ENCODE data around the gene MTX2.

The MTX2 gene

DNA sequence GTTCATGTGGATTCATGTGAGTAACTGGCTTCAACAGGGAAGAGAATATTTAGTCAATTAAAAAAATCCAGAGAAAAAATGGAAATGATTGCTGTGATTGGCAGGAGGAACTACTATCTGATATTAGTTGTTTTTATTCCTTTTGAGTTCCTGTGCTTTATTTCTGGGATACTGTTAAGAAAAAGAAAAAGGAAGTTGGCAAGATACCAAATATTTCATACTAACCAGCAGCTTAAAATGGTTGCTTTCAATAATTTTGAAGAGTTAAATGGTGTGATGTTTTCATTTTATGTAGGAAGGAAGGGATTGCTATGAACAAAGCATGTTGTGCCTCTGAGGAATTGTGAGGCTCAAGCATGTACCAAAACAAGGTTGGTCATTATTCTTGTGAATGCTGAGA is 8.1 kb upstream of the MTX2 start:
- H3K36me3 ChIP-seq (ENCODE audit: control insufficient read depth, low read depth, low read length) = no peaks in the 10 kb centered on the region
- no peak overlapping the region for H3K27ac ChIP-seq (ENCODE audit: low read length)

DNA sequence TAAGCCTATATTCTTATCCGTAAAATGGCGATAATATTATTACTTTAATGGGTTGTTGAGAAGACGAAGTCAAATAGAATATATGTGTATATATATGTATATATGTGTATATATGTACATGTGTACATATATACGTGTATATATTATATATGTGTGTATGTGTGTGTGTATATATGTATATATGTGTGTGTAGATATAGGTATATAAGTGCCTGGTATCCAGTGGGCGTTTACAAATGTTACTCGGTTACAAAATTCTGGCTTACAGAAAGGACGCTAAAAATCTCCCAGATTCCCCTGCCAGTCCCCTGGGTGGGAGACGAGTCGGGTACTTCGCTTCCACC is 295 bp upstream of the MTX2 start:
- H3K4me3 ChIP-seq (ENCODE audit: low read length) = peak overlapping the region; percentile 98
- no peak overlapping the region for H3K27ac ChIP-seq (ENCODE audit: low read length)
- H3K4me1 ChIP-seq (ENCODE audit: control insufficient read depth, low read depth, low read length) = peaks cover 7% of the 10 kb centered on the region
- no peaks in the 10 kb centered on the region for H3K9me3 ChIP-seq (ENCODE audit: control insufficient read depth, low read depth, low read length)
- no peaks in the 10 kb centered on the region for H3K36me3 ChIP-seq (ENCODE audit: control insufficient read depth, low read depth, low read length)
- H3K9ac ChIP-seq (ENCODE audit: low read length) = peak overlapping the region; percentile 86
- peaks cover 5% of the 10 kb centered on the region for H3K27me3 ChIP-seq (ENCODE audit: control insufficient read depth, insufficient read depth, low read length)

More for the DNA sequence above, 8.1 kb upstream of the MTX2 start:
- Histone ChIP-seq H3K4me3 (ENCODE audit: low read length) (no peak overlapping the region), H3K9ac (ENCODE audit: low read length) (no peak overlapping the region), H3K27me3 (ENCODE audit: control insufficient read depth, insufficient read depth, low read length) (no peaks in the 10 kb centered on the region), H3K4me1 (ENCODE audit: control insufficient read depth, low read depth, low read length) (no peaks in the 10 kb centered on the region), H3K9me3 (ENCODE audit: control insufficient read depth, low read depth, low read length) (no peaks in the 10 kb centered on the region)

DNA sequence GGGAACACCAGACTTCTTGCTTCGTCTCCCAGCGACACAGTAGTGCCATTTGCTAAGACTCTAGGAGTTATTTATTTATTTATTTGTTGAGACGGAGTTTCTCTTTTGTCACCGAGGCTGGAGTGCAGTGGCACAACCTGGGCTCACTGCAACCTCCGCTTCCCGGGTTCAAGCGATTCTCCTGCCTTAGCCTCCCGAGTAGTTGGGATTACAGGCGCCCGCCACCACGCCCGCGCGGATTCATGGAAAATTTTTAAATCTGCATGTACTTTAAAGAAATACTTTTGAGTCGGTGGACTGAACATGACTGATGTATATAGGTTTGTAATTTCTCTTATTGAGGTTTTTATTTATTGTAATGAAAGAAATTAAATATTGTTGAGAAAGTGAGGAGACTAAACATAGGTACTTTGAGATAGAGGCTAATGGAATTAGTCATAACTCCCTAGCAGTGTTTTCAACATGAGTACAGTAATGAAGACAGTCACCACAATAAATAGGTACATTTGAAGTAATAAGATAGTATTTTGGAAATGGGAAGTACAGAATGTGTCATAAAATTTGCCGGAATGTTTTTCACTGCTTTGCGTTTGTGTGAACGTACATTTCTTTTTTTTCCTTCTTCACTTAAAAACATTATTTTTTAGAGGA is 983 bp downstream of the MTX2 start:
- Histone ChIP-seq H3K9me3 (ENCODE audit: control insufficient read depth, low read depth, low read length) (no peaks in the 10 kb centered on the region), H3K4me3 (ENCODE audit: low read length) (peak overlapping the region; percentile 98), H3K4me1 (ENCODE audit: control insufficient read depth, low read depth, low read length) (peaks cover 7% of the 10 kb centered on the region), H3K27me3 (ENCODE audit: control insufficient read depth, insufficient read depth, low read length) (peaks cover 5% of the 10 kb centered on the region), H3K9ac (ENCODE audit: low read length) (peak overlapping the region; percentile 86), H3K36me3 (ENCODE audit: control insufficient read depth, low read depth, low read length) (no peaks in the 10 kb centered on the region), H3K27ac (ENCODE audit: low read length) (no peak overlapping the region)

DNA sequence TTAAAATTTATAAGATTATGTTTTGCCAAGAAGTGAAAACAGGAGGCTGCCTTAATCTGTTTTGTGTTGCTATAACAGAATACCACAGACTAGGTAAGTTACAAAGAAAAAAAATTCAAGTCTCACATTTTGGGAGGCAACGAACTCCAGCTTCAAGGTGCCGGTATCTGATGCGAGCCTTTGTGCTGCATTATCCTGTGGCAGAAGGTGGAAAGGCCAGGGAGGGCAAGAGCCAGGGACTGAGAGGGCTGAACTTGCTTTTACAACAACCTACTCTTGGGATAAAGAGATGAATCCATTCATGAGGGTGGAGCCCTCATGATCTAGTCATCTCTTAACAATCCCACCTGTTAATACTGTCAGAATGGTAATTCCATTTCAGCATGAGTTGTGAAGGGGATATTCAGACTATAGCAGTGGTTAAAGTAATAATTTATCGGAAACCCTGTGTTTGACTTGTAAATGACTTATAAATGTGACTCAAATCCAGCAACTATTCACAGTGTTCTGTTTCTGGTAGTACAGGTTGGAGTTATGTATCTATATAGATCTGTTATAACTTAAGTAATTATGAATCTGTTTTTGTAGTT is 3.7 kb downstream of the MTX2 start:
- Histone ChIP-seq H3K27ac (ENCODE audit: low read length) (no peak overlapping the region), H3K36me3 (ENCODE audit: control insufficient read depth, low read depth, low read length) (no peaks in the 10 kb centered on the region), H3K9ac (ENCODE audit: low read length) (no peak overlapping the region), H3K4me3 (ENCODE audit: low read length) (no peak overlapping the region), H3K9me3 (ENCODE audit: control insufficient read depth, low read depth, low read length) (no peaks in the 10 kb centered on the region), H3K27me3 (ENCODE audit: control insufficient read depth, insufficient read depth, low read length) (peaks cover 5% of the 10 kb centered on the region), H3K4me1 (ENCODE audit: control insufficient read depth, low read depth, low read length) (peaks cover 7% of the 10 kb centered on the region)

DNA sequence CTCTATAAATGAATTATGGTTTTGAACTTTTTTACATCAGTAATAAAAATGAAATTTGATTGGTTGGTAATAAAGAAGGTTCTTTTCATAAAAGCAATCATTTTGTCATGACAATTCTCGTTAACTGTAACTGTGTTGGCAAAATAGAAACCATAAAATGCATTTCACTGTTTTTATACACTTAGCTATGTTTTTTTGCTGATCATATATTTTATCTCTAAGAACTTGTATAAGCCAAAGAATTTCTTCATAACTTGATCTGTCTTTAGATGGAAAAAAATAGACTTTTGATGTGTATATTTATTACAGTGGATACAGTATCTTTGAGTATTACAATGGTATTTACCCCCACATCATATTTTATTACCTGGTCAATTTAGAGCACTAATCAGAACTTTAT is 9.7 kb downstream of the MTX2 start:
- no peaks in the 10 kb centered on the region for H3K4me1 ChIP-seq (ENCODE audit: control insufficient read depth, low read depth, low read length)
- H3K27me3 ChIP-seq (ENCODE audit: control insufficient read depth, insufficient read depth, low read length) = no peaks in the 10 kb centered on the region
- no peak overlapping the region for H3K9ac ChIP-seq (ENCODE audit: low read length)
- no peak overlapping the region for H3K27ac ChIP-seq (ENCODE audit: low read length)
- no peak overlapping the region for H3K4me3 ChIP-seq (ENCODE audit: low read length)
- no peaks in the 10 kb centered on the region for H3K36me3 ChIP-seq (ENCODE audit: control insufficient read depth, low read depth, low read length)
- H3K9me3 ChIP-seq (ENCODE audit: control insufficient read depth, low read depth, low read length) = no peaks in the 10 kb centered on the region

DNA sequence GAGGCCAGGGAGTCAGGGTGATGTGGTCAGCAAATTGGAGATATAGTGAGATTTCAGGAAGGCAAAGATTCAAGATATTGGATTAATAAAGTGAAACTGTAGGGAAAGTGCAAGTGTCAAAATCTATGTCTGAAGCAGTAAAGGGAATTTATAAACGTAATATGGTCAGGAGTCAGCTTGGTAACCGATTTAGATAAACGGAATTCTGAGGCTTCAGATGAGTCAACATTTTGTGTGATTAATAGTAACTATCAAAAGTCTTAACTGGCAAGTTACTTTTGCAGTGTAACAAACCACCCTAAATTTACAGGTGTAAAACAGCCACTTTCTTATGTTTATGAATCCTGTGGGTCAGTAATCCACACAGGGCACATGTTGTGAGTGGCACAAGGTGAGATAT is 10.9 kb downstream of the MTX2 start:
- Histone ChIP-seq H3K36me3 (ENCODE audit: control insufficient read depth, low read depth, low read length) (no peaks in the 10 kb centered on the region), H3K4me3 (ENCODE audit: low read length) (no peak overlapping the region), H3K4me1 (ENCODE audit: control insufficient read depth, low read depth, low read length) (no peaks in the 10 kb centered on the region), H3K9ac (ENCODE audit: low read length) (no peak overlapping the region), H3K27me3 (ENCODE audit: control insufficient read depth, insufficient read depth, low read length) (no peaks in the 10 kb centered on the region), H3K9me3 (ENCODE audit: control insufficient read depth, low read depth, low read length) (no peaks in the 10 kb centered on the region), H3K27ac (ENCODE audit: low read length) (no peak overlapping the region)

DNA sequence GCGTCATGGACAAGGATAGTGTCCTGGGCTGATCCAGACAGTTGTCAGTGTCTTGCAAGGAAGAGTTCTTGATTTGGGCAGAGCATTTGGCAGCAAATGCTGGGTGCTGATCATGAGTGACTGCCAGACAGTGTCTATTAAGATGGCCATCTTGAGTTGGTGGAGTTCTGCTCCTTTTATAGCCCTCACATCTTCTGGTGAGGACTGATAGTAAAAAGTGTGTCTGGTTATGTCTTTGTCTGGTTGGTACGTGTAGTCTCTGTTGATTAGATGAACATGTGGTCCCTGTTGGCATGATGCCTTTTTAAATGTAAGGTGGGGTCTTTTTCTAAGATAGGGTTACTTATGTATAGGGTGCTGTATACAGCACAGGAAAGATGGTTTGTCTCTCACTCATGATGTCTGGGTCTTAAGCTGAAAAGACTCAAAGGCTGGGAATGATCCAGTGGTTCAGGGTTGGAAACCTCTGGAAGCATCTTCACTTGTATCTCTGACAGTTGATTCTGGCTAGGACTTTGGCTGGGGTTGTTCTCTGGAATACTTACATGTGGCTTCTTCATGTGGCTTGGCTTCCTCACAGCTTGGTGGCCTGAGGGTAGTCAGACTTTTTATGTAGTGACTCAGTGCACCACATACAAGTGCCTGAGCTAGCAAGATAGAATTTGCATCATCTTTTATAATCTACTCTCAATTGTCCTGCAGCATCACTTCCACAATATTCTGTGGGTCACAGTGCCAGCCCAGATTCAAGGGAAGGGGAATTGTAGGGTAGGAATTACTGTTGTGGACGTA is 11.8 kb downstream of the MTX2 start:
- no peaks in the 10 kb centered on the region for H3K36me3 ChIP-seq (ENCODE audit: control insufficient read depth, low read depth, low read length)
- no peak overlapping the region for H3K4me3 ChIP-seq (ENCODE audit: low read length)
- no peaks in the 10 kb centered on the region for H3K4me1 ChIP-seq (ENCODE audit: control insufficient read depth, low read depth, low read length)
- H3K27me3 ChIP-seq (ENCODE audit: control insufficient read depth, insufficient read depth, low read length) = no peaks in the 10 kb centered on the region
- no peak overlapping the region for H3K27ac ChIP-seq (ENCODE audit: low read length)
- no peak overlapping the region for H3K9ac ChIP-seq (ENCODE audit: low read length)
- H3K9me3 ChIP-seq (ENCODE audit: control insufficient read depth, low read depth, low read length) = no peaks in the 10 kb centered on the region

DNA sequence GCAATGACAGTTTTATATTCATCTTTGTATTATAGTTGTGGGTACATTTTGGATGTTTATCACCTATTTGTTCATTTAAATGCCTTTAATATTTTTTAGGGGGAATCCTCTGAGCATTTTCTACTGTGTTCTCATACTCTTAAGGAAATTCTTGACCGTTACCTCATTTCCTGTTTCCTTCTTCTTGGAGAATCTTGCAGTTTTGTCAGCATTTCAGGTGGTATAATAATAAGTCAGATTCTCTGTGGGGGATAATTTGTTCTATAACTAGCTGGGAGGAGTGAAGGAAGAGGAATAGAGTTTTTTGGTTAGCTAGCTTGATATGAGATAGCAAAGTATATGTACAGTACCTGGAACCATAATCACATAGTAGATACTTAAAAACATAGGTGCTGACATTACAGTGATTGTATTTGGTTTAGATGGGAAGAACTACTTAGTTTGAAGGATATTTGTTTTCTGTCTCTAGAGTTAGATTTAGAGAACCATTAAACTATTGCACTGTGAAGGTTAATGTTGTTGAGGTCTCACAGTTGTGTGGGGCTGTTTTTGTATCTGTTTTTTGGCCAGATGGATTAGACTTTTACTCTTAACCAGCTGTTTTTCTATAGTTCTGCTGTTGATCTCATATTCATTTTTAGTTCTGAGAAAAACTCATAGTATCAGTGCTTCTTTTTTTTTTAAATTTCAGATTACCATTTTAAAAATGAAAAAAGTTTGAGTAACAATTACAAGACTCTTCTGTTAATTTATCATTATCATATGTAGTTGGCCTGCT is 14.2 kb downstream of the MTX2 start:
- no peaks in the 10 kb centered on the region for H3K4me1 ChIP-seq (ENCODE audit: control insufficient read depth, low read depth, low read length)
- no peak overlapping the region for H3K9ac ChIP-seq (ENCODE audit: low read length)
- H3K27ac ChIP-seq (ENCODE audit: low read length) = no peak overlapping the region
- no peaks in the 10 kb centered on the region for H3K36me3 ChIP-seq (ENCODE audit: control insufficient read depth, low read depth, low read length)
- no peaks in the 10 kb centered on the region for H3K27me3 ChIP-seq (ENCODE audit: control insufficient read depth, insufficient read depth, low read length)
- no peaks in the 10 kb centered on the region for H3K9me3 ChIP-seq (ENCODE audit: control insufficient read depth, low read depth, low read length)
- H3K4me3 ChIP-seq (ENCODE audit: low read length) = no peak overlapping the region

DNA sequence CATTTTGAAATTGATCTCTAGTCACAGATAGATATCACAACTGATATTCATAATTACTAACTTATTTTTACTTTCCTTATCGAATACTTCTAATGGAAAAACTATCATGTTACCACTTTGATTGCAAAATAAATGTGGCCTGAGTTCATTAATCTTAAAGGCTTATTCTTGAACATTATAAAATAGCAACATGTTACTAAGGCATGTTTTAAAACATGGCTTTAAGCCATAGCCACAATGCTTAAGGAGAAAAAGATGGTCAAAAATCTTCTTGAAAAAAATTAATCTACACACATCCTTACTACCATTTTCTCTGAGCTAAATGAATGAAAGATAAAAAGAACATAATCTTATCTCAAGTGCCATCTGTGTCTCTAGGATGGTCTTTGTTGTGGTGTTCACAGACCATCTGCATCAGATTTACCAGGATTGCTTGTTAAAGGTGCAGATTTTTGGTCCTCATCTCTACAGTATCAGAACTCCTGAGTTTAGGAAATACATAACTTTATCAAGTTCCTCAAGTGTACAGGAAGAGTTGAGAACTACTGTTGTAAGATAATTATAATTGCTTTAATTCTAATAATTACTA is 15.3 kb downstream of the MTX2 start:
- Histone ChIP-seq H3K4me3 (ENCODE audit: low read length) (no peak overlapping the region), H3K27ac (ENCODE audit: low read length) (no peak overlapping the region), H3K9ac (ENCODE audit: low read length) (no peak overlapping the region), H3K4me1 (ENCODE audit: control insufficient read depth, low read depth, low read length) (no peaks in the 10 kb centered on the region), H3K9me3 (ENCODE audit: control insufficient read depth, low read depth, low read length) (no peaks in the 10 kb centered on the region), H3K36me3 (ENCODE audit: control insufficient read depth, low read depth, low read length) (no peaks in the 10 kb centered on the region), H3K27me3 (ENCODE audit: control insufficient read depth, insufficient read depth, low read length) (no peaks in the 10 kb centered on the region)

DNA sequence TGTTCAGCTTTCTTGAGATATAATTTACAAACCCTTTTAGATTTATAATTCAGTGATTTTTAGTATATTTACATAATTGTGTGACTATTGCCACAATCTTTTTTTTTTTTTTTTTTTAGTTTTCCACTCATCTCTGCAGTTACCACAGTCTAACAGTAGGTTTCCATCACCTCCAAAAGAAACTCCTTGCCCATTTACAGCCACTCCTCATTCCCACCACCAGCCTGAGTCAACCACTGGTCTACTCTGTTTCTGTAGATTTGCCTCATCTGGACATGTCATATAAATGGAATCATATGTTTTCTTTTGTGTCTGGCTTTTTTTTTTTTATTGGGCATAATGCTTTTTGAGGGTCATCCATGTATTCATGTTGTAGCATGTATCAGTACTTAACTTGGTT is 16.1 kb downstream of the MTX2 start:
- no peaks in the 10 kb centered on the region for H3K27me3 ChIP-seq (ENCODE audit: control insufficient read depth, insufficient read depth, low read length)
- no peak overlapping the region for H3K9ac ChIP-seq (ENCODE audit: low read length)
- H3K9me3 ChIP-seq (ENCODE audit: control insufficient read depth, low read depth, low read length) = no peaks in the 10 kb centered on the region
- no peak overlapping the region for H3K4me3 ChIP-seq (ENCODE audit: low read length)
- no peak overlapping the region for H3K27ac ChIP-seq (ENCODE audit: low read length)
- no peaks in the 10 kb centered on the region for H3K4me1 ChIP-seq (ENCODE audit: control insufficient read depth, low read depth, low read length)
- no peaks in the 10 kb centered on the region for H3K36me3 ChIP-seq (ENCODE audit: control insufficient read depth, low read depth, low read length)

DNA sequence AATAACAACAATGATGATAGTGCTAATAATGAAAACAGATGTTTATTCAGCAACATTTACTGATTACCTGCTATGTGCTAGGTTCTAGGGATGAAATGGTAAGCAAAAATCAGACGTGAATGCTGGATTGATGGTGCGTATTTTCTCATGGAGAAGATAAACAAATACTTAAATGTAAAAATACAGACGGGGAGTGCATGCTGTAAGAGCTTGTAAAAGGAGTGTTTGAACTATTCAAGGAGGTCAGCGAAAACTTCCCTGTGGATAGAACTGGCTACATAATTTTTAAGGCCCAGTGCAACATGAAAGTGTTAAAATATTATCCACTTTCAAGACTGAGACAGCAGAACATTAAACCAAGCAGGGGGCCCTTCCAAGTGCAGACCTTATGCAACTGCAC is 22.1 kb downstream of the MTX2 start:
- Histone ChIP-seq H3K27me3 (ENCODE audit: control insufficient read depth, insufficient read depth, low read length) (no peaks in the 10 kb centered on the region), H3K9ac (ENCODE audit: low read length) (no peak overlapping the region), H3K27ac (ENCODE audit: low read length) (no peak overlapping the region), H3K36me3 (ENCODE audit: control insufficient read depth, low read depth, low read length) (no peaks in the 10 kb centered on the region), H3K4me3 (ENCODE audit: low read length) (no peak overlapping the region), H3K4me1 (ENCODE audit: control insufficient read depth, low read depth, low read length) (peaks cover 8% of the 10 kb centered on the region), H3K9me3 (ENCODE audit: control insufficient read depth, low read depth, low read length) (no peaks in the 10 kb centered on the region)
